ENCODE measurements around the gene MTCP1.

Gene MTCP1

DNA sequence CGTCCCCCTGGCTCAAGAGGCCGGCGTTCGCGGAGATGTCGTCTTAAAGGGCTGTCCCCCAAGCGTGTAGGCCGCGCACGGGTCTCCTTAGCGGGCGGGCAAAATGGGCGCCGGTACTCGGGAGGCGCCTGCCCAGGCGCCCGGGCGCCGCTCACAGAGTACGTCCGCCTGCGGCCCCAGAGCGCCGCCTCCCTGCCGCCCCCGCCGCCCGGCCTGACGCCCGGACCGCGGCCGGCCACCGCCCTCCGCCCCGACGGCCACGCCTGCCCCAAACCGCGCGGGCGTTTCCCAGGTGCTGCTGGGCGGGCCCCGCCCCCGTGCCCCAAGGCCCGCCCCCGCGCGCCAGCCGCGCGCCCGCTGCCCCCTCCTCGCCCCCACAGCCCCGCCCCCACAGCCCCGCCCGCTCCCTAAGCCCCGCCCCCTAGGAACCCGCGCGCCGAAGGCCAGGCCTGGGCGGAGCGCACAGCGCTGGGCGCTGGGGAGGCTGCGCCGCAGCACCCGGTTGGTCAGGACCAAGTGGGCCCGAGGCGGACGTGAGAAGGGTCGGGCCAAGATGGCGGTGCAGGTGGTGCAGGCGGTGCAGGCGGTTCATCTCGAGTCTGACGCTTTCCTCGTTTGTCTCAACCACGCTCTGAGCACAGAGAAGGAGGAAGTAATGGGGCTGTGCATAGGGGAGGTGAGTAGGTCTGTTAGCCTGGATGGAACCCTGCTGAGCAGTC, at the start of gene MTCP1, which contains the start of the genes BRCC3 and CMC4:
Gene MTCP1, minus strand, starts transcription at position 162 of the 719 bp plus-strand sequence. CDS start 5,126 bp downstream, outside the sequence.
Gene BRCC3, plus strand, starts transcription at position 534 of the 719 bp plus-strand sequence. Its CDS starts 20 bp downstream, at position 554.
Gene CMC4, minus strand, starts transcription at position 162 of the 719 bp plus-strand sequence. CDS start 7,113 bp downstream, outside the sequence.
- DNase-seq, result peak; percentile 76

DNA sequence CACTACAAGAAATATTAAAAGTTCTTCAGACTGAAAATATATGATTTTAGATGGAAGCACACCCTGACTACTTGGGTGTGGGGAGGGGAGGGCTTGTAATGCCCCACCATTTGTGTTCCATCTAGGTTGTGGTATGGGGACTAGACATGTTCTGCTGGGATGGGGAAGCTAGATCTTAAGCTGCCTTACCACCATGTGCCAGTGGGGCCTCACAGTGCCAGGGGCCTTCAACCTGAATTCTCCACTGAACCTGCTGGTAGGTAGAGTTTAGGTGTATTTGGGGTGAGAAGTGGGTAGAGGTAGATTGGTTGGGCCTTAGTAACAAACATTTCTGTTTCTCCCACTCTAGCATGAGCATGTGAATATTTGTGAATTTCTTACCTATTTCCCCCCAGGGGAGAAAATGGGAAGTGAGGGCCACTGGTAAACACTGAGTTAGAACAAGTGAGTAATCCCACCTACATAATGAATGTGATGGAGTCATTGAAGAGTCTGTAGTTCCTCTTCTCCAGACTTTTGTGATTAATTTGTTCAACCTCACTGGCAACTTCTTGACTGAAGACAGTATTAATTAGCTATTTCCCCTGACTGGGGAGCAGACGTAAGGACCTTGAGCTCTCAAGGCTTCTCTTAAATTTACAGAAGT, 44.4 kb upstream of the MTCP1 start:
- no peak for DNase-seq

GRCh38 chrX:155113097-155113496, 42.2 kb upstream of the MTCP1 start:
- DNase-seq, result no peak

- DNase-seq, result peak; percentile 17
Measured at GRCh38 chrX:155112171-155112570, 41.2 kb upstream of the MTCP1 start.

- DNase-seq, result no peak
Measured at GRCh38 chrX:155108427-155108826, 37.5 kb upstream of the MTCP1 start.

DNA sequence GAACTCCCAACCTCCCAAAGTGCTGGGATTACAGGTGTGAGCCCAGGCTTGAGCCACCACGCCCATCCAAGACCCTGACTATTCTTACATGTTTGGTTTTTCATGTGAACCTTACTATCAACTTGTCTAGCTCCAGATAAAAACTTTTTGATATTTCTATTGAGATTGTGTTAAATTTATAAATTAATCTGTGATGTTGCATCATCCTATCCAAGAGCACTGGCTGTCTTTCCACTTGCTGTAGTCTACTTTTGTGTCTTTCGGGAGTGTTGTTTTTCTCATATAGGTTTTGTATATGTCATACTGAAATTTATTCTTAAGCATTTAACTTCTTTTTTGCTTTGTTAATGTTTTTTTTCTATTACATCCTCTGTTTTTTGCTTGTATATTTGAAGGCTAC, 35.0 kb upstream of the MTCP1 start:
- DNase-seq, result no peak

DNA sequence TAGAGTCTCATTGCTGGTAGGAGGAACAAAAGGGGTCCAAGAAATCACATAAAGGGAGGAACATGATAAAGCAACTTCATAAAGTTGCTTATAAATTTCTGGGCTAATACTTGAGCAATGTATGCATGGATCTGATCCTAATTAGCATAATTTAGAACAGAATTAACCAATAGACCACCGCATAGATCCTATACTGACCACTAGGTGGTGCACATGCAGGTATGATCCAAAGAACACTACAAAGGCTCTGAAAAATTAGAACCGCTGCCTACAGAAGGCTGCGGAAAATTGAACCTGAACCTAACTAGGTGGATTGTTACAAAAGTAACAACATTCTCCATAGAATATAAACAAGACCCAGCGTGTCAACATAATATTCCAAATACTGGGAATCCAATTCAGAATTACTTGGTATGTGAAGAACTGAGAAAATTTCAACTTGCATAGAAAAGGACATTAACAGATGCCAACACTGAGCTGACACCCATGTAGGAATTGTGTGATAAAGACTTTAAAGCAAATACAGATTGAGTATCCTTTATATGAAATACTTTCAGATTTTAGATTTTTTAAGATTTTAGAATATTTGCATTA, 23.6 kb upstream of the MTCP1 start:
- peak; percentile 12 for DNase-seq

GRCh38 chrX:155086961-155087735, 16.2 kb upstream of the MTCP1 start:
- no peak for DNase-seq

DNA sequence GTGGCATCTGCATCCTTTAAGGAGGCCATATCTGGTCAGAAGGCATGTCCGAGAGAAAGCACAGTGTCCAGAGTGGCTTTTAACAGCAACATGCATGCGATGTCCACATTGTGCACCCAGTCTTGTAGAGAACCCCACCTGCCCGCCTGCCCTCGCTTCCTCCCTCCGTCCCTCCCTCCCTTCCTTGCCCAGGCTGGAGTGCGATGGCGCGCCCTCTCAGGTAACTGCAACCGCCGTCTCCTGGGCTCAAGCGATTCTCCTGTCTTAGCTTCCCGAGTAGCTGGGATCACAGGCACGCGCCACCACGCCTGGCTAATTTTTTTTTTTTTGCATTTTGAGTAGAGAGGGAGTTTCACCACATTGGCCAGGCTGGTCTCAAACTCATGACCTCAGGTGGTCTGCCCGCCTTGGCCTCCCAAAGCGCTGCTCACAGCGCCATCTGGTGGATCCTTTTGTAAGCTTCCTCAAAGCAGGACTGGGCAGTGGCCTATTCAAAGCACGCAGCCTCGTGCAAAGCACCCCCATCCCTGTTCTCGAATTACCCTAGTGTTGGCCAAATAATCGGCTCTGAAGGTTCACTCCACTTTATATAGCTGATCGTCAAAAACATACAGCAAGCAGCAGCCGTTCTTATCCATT, 15.4 kb upstream of the MTCP1 start:
- peak; percentile 24 for DNase-seq

DNA sequence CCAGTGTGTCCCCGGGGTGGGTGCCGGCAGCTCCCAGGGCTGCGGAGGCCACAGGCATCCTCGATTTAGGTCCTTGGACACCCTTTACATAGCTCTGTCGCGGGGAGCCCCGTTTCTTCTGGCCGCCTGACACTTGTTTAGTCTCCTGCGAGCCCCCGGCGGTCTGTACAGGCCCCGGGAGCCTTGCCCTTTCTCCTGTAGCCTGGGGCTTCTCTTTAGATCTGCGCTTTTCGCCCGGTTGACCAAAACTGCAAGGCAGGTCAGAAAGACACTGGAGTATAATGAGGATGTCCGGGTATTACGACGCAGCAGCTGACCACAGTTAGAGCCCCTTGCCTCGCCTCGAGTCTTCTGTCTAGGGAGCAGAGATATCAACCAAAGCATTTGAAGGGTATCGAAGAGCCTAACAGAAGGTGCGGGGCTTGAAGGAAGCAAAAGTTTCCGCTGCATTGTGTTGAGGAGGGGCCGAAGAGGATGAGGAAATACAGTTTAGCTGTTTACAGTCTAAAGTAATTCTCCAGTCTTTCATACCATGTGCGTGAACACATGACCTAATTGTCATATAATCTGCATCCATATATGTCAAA, 851 bp upstream of the MTCP1 start:
- DNase-seq, result no peak

- DNase-seq, result no peak
Measured at GRCh38 chrX:155070663-155070974, 317 bp downstream of the MTCP1 start.

- DNase-seq, result no peak
Measured at GRCh38 chrX:155070038-155070437, 898 bp downstream of the MTCP1 start.

- DNase-seq, result no peak
Measured at GRCh38 chrX:155069414-155069813, 1.5 kb downstream of the MTCP1 start.

- peak; percentile 14 for DNase-seq
Measured at GRCh38 chrX:155068165-155068564, 2.8 kb downstream of the MTCP1 start.

DNA sequence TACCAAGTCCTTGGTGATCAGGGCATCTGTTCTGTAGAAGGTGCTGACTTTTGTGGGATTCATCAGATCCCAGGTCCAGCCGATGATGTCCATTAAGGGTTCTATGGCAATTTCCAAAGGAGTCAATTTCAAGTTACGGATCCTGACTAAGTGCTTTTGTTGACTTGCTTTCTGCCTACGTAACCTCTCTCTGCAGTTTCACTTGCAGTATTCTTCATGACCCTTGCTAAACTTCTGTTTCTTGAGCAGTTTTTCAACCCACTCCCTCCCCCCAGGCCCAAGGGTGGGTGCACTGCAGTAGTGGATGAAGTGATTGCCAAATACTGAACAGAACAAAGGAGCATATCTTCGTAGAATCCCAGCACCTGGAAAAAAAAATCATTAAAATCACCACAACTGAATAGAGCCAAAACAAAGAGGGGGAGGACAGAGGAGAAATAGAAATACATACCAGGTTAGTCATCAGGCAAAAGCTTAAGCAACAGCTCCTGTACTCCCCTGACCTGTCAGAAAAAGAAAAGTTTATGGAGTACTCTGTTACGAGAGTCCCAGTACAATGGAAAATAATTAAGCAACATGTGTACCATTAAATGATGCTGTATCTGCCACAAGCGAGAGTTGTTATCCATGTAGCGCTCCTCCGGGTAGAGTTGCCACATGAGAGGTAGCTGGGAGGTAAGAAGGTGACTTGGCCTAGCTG, 5.8 kb downstream of the MTCP1 start:
- DNase-seq, result peak; percentile 36

- DNase-seq, result no peak
Measured at GRCh38 chrX:155061760-155062159, 9.2 kb downstream of the MTCP1 start.

DNA sequence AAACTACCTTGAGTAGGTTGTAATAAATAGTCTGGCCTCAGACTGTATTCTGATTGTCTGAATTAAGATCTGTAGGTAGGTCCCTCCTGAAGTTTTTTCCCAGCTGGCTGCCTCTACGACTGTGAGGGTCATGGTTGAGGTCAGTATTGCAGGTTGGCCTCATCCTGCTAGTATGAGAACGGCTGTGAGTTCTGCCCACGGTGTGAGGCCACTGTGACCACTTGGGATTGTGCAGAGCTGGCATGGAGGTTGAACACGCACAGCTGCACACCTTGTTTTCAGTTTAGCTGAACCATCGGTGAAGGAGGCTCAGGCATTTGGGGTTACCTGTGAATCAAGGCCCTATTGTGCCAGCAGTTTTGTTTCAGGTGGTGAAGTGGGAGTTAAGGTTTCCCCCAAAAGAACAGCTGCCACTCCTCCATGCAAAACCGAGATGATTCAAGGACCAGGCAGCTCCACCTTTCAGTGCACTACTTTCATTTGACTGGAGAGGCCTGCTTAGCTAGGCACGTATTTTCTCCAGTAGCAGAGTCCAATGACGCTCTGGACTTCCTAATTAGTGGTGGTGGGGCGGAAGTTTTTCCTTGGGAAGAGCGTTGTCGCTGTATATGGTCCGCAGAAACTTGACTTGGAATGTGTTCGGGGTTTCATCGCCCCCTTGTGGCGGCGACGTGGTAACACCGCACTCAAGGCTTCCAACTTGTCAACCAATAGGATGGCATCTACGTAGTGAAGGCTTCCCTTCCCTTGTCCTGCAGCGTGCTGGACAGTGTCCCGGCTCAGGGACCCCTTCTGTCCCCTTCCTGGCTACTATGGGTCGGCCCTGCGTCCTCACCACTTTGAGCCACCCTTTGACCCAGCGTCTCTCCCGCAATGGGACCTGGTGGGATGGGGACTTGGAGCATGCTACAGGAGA, 13.8 kb downstream of the MTCP1 start:
- DNase-seq, result peak; percentile 69

DNA sequence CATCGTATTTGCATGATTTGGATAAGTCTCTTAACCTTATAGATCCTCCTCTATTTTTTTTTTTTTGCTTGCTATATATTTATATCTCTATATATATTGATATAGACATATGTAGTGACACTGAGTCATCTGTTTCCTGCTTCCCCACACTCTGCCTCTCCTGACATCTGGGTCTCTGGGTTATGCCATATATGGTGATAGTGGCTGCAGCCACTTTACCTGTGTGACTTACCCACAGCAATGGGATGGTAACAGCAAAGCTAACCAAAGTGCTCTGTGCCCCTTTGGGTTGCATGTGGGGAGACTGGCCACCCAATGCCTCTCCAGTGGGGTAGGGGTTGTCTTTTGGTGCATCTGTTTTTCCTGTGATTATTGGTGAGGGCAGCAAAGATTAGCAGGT, 14.5 kb downstream of the MTCP1 start:
- DNase-seq, result no peak

- no peak for DNase-seq
Measured at GRCh38 chrX:155055494-155055893, 15.4 kb downstream of the MTCP1 start.

- DNase-seq, result no peak
Measured at GRCh38 chrX:155054255-155054654, 16.7 kb downstream of the MTCP1 start.

DNA sequence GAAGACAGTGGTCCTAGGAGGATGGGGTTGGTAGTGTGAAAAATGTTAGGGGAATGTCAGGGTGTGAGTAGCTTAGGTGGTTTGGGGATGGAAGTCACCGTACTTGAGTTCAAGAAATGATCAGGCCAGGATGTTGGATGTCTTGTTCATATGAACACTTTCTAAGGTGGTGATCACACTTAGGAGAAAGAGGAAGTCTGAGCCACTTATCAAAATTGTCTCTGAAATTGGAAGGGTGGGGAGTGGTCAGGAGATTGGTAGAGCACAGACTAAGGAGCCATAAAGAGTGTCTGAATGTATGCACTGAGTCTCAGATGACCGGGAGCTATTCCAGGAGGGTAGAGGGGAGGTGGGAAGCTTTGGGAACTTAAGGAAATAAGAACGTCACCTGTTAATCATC, 17.3 kb downstream of the MTCP1 start:
- no peak for DNase-seq

Data from fibroblast of upper back skin (primary cell).